NCI-H510A treated with DMSO at 0.1 percent for 48 hours (cell line): ENCODE data around the gene PHACTR4.
A peak's percentile ranks its signal among the peaks of the same experiment; 100 is the strongest.
"Not testable (repeated sequence)": the region's sequence is repeated elsewhere in the genome, so short reads cannot be mapped to it uniquely, and the experiment has no call there.

Experiments
- DNase-seq: peaks from one replicate; lab custom pipeline; 2025; lab: John Stamatoyannopoulos, UW

PHACTR4 gene

DNA sequence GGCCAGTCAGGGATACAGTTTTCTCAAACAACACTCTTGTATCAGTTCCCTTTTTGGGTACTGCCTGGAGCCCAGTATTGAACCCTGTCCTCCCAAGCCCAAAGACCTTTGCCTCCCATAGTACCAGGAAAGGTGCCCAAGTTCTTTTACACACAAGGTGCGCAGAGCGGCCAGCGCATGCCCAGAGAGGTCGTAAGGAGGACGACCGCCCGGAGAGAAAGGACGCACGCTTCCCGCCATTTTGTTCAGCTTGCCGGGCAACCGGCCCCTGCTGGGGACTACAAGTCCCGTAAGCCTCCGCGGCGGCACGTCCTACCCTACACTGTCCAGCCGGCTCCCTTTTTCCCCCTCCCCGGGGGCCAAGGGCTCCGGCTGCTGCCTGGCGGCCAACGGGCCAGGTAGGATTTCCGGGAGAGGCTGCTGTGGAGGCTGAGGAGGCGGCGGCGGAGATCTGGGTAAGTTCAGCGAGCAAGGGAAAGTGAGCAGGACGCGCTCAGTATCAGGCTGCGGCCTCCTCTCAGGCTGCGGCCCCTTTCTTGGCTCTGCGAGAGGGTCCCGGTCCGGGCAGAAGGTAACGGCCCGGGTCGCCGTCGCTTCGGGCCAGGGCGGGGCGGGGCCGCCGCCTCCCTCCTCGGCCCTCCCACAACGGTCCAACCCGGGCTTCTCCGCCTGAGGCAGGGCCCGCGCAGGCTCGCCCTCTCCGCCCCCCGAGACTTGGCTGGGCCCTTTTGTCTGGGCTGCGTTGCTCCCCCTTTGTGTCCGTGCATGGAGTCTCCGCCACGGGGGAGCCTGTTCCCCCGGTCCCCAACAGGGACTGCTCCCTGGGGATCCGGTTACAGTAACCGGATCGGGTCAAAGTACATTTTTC is at the start of gene PHACTR4:
TSS of gene PHACTR4 (plus strand) at position 370 of the 868 bp plus-strand sequence. CDS start 37,708 bp downstream, outside the sequence.
- peak; percentile 95 for DNase-seq

DNA sequence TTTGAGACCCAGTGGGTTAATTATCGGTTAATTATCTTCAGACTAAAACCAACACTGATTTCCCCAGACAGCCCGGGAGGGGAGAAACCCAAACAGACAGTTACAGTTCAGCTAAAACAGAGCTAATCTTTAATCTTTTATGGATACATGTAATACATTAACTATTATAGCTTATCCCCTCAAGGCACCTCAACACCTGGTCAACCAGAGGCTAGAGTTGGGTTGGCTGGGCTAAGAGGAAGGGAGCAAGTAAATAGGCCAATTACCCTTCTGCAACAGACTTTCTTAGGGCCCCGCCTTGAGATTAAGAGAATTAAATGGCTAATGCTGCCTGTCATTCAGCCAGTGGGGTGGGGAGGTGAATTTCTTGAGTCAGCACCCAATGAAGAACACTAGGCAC is 47.3 kb upstream of the PHACTR4 start:
- no peak for DNase-seq

DNA sequence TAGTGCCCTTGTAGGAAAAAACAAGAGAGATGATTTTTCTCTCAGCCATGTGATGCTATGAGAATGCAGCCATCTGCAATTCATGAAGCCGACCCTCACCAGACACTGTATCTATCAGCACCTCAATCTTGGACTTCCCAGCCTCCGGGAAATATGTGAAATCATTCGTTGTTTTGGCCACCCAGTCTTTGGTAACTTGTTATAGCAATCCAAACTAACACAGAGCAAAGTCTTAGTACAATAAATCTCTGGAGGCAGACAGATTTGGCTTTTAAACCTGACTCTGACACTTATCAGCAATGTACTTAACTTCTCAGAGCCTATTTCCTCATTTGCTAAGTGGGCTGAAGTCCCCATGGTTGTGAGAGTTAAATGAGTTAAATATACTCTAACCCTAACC is 45.8 kb upstream of the PHACTR4 start:
- no peak for DNase-seq

DNA sequence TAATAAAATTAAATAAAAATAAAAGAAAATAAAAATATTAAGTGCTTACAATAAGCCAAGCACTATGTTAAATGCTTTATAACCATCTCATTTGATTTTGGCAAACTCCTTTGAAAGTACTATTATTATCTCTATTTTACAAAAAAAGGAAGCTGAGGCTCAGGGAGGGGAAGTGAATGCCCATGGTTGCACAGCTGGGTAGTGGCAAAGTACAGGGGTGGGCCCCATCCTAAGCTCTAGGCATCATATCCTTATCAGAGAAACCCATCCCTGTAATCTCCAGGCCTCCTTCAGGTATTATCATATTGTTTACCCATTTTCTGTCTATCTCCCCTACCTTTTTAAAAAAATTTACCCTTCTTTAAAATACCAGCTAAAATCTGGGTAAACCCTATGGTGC is 43.0 kb upstream of the PHACTR4 start:
- DNase-seq: no peak

DNA sequence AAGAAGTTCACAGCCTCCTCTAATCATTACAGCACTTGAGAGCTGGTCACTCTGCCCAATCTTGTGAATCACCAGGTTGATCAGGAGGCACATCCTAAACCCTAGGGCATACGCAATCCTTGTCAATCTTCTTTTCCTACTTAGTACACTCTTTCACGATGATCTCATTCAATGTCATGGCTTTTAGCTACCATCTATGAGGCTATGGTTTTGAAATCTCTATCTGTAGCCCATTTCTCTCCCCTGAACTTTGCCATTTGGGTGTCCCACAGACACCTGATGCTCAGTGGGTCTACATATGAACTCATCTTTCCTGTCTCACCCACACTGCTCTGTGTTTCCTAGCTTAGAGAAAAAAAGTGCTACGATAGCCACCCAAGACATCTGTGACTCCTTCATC is 42.6 kb upstream of the PHACTR4 start:
- DNase-seq: no peak

DNA sequence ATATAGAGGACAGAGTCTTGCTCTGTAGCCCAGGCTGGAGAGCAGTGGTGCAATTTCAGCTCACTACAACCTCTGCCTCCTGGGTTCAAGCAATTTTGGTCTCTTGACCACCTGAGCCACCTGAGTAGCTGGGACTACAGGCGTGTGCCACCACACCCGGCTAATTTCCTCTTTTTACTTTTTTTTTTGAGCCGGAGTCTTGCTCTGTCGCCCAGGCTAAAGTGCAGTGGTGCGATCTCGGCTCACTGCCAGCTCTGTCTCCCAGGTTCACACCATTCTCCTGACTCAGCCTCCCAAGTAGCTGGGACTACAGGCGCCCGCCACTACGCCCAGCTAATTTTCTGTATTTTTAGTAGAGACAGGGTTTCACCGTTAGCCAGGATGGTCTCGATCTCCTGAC is 42.1 kb upstream of the PHACTR4 start:
- not testable (repeated sequence) for DNase-seq

DNA sequence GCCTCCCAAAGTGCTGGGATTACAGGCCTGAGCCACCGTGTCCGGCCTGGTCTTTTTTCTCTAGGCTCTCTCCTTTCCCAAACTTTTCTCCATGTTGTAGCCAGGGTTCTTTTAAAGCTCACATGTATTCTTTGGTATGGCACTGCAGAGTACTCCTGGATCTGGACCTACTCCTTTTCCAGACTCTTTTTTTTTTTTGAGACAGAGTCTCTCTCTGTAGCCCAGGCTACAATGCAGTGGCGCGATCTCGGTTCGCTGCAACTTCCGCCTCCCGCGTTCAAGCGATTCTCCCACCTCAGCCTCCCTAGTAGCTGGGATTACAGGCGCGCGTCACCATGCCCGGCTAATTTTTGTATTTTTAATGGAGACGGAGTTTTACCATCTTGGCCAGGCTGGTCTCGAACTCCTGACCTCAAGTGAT is 41.3 kb upstream of the PHACTR4 start:
- DNase-seq: no peak

DNA sequence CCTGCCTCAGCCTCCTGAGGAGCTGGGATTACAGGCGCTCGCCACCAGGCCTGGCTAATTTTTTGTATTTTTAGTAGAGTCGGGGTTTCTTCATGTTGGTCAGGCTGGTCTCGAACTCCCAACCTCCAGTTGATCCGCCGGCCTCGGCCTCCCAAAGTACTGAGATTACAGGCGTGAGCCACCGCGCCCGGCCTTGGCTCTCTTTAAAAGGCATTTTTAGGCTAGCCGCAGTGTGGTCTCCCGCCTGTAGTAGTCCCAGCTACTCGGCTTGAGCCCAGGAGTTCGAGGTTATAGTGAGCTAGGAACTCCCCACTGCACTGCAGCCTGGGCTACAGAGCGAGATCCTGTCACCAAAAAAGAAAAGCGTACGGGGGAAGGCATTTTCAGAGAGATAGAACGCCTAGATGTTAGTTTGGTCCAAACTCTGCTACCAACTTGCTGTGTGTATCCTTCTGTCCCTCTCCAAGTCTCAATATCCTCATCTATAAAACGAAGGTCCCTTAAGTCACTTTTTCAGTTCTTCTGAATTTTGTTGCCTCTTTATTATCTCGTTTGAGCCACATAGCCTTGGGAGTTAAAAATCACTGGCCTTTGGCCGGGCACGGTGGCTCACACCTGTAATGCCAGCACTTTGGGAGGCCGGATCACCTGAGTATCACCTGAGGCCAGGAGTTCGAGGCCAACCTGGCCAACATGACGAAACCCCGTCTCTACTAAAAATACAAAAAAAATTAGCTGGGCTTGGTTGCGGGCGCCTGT is 40.0 kb upstream of the PHACTR4 start:
- DNase-seq: no peak

DNA sequence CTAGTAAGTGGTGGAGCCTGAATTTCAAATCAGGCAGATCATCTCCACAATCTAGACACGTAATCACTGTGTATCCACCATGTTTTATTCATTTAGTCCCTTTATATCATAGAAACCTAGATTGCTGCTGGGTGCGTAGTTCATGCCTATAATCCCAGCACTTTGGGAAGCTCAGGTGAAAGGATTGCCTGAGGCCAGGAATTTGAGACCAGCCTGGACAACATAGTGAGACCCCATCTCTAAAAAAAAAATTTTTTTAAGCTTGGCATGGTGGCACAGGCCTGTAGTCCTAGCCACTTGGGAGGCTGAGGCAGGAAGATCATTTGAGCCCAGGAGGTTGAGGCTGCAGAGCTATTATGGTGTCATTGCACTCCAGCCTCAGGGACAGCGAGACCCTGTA is 30.6 kb upstream of the PHACTR4 start:
- no peak for DNase-seq

DNA sequence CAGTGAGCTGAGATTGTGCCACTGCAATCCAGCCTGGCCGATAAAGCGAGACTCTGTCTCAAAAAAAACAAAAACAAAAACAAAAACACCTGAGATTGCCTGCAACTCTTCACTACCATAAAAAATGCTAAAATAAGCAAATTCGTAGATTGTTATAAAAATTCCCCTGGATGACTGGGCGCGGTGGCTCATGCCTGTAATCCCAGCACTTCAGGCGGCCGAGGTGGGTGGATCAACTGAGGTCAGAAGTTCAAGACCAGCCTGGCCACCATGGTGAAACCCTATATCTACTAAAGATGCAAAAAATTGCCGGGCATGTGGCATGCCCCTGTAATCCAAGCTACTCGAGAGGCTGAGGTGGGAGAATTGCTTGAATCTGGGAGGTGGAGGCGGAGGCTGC is 30.0 kb upstream of the PHACTR4 start:
- DNase-seq: no peak

DNA sequence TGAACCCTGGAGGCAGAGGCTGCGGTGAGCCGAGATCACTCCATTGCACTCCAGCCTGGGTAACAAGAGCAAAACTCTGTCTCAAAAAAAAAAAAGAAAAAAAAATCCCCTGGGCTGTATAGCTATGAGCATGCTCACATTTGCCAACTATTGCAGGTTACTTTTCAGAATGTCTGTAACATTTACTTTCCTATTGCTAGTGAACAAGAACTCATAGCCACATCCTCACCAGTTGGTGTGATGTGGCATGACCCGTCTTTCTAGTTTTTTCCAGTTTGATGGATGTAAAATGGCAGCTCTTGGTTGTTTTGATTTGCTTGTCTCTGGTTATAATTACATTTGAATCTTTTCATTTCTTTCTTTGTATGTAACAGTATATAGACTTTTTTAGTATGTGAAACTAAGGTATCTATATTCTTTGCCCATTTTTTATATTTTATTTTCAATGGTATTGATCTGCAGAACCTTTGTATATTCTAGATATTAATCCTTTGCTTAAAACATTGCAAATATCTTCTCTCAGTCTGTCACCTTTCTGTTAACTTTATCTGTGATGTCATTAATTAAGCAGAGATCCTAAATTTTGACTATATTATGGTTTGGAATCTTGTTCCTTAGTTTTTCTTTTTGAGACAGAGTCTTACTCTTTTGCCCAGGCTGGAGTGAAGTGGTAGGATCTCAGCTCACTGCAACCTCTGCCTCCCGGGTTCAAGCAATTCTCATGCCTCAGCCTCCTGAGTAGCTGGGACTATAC is 29.1 kb upstream of the PHACTR4 start:
- DNase-seq: no peak

DNA sequence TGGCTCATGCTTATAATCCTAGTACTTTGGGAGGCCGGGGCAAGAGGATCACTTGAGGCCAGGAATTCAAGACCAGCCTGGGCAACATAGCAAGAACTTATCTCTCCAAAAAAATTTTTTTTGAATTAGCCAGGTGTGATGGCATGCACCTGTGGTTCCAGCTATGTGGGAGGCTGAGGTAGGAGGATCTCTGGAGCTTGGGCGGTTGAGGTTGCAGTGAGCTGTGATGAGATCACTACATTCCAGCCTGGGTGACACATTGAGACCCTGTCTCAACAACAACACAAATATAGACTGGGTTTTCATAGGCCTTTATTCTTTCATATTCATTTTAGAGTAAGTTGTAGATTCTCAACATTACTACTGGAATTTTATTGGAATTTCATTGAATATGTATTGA is 27.9 kb upstream of the PHACTR4 start:
- no peak for DNase-seq

DNA sequence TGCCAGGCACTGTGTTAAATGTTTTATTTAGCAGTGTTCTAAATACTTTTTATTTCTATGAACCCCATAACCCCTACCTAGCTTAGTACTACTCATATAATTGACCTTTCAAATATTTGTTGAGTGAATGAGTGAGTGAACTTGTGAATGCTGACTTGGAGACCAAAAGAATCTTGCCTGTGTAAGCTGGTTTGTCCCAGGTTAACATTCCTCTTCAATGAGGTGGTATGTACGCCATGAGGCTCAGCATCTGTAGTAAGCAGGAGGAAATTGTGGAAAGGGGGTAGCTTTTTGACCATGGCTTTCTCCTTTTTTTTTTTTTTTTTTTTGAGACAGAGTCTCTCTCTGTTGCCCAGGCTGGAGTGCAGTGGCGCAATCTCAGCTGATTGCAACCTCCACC is 26.1 kb upstream of the PHACTR4 start:
- DNase-seq: no peak

DNA sequence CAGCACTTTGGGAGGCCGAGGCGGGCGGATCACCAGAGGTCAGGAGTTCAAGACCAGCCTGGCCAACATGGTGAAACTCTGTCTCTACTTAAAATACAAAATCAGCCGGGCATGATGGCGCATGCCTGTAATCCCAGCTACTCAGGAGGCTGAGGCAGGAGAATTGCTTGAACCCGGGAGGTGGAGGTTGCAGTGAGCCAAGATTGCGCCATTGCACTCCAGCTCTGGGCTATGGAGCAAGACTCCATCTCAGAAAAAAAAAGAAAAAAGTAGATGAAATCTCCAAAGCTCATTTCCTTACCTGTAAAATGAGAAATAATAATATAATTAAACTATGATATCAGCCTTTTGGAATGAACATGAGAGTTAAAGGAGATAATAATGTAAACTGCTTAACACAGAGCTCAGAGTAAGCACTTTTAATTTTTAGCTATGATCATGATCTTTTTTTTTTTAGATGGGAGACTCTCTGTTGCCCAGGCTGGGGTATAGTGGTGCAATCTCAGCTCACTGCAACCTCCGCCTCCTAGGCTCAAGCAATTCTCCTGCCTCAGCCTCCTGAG is 16.2 kb upstream of the PHACTR4 start:
- not testable (repeated sequence) for DNase-seq

DNA sequence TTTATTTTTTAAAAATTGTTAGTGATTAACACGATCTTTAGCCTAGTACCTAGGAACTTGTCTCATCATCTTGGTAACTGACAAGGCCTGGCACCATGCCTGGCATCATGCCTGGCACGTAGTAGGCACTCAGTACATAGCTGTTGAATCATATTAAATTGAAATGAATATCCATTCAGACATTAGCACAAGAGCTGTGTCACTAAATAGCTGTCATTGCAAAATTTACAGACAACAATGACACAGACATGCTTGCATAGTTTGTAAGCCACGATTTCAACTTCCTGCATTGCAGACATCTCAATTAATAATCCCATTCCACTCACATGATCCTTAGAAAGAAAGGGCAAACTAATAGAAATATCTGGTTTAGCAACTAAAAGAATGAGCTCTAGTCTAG is 15.4 kb upstream of the PHACTR4 start:
- no peak for DNase-seq

DNA sequence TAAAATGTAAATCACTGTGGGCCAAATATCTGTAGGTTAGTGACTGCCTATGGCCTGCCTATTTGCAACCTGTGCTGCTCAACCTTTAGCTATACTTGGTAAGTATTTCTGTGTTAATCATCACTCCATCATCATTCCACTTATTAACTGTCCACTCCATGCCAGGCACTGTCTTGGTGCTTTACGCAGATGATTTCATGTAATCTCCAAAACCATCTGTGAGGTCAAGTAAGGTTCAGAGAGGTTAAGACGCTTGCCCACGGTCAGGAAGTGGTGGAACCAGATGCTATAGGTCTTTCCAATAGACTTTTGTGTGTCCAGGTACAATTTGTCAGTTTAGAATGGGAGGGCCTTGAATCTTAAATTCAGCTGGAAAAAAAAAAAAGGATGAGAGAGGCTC is 10.8 kb upstream of the PHACTR4 start:
- DNase-seq: no peak

DNA sequence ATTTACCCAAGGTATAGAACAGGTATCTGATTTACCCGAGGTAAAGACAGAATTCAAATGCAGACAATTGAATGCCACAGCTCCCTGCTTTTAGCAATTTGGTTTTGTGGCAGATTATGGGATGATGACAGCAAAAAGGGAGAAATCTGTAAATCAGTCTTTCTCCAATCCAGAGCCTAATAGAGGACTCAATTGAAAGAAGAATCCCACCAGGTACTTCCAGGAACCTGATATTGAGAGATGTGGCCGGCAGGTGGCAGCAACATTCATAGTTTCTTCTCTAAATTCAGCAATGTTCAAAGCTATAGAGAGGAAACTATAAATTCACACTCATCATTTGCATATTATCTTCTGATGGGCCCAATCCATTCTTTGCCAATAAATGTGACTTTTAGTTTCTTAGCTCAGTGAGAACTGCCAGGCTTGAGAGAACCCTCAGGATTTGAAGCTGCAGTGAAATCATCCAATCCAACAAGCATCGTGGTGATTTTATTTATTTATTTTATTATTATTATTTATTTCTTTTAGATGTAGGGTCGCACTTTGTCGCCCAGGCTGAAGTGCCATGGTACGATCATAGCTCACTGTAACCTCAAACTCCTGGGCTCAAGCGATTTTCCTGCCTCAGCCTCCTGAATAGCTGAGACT is 9.8 kb upstream of the PHACTR4 start:
- peak; percentile 87 for DNase-seq

DNA sequence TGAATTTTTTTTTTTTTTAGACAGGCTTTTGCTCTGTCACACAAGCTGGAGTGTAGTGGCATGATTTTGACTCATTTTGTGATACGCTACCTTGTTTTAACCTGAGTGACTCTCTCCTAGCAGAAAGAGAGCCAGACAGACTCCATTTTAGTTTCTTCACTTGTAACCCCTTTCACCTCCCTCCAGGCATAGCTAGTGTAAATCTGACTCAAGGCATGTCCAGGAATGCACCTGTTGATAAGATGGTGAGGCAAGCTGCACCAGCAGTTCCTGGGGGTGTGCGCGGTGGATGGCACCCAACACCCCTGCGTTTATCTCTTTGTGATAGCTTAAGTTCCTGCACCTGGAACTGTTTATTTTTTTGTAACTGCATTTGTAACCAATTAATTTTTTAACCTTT is 4.7 kb upstream of the PHACTR4 start:
- no peak for DNase-seq

DNA sequence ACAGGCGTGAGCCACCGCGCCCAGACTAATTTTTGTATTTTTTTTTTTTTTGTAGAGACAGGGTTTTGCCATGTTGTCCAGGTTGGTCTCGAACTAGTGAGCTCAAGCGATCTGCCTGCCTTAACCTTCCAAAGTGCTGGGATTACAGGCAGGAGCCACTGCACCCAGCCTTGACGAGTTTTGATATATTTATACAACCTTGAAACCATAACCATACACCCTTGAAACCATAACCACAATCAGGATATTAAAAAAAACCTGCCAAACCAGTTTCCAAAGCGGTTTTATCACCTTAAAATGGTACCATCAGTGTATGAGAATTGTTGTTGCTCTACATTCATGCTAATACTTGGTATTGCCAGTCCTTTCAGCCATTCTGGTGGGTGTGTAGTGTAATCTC is 3.7 kb upstream of the PHACTR4 start:
- peak; percentile 82 for DNase-seq

DNA sequence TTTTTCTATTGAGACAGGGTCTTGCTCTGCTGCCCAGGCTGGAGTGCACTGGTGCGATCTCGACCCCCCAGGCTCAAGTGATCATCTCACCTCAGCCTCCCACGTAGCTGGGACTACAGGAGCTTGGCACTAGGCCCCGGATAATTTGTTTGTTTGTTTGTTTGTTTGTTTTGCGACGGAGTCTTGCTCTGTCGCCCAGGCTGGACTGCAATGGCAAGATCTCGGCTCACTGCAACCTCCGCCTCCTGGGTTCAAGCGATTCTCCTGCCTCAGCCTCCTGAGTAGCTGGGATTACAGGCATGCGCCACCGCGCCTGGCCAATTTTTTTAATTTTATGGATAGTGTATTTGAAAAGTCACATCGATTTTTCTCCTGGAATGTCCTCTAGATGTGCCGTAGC is 932 bp upstream of the PHACTR4 start:
- DNase-seq: not testable (repeated sequence)

DNA sequence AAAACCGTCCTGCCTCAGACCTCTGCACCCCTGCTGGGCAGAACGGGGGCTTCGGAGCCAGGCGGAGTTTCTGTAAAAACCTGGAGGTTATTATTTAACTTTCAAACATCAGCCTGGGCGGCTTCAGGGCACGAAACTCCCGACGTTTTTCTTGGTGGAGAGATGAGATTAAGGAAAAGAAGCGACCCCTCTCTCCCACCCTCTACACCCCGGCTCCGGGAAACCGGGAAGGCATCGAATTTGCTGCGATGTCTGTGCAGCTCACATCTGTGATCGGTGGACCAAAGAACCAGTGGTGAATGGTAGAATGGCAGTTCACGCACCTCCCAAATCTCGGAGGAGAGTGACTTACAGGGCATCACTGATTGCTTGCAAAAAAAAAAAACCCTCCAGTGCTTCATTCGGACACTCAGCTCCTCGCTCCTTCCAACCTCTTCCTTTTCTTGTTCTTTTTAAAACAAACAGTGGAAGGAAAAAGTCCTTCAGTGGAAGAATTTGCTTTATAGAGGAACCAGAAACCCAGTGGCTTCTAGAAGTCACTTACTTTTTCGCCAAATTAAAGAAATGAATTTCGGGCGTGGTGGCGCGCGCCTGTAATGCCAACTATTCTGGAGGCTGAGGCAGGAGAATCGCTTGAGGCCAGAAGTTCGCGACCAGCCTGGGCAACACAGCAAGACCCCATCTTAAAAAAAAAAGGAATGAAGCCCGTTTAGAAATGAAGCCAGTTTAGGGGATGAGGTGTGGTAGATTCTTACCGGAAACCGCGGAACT is 884 bp downstream of the PHACTR4 start:
- DNase-seq: no peak
